Prostate gland (tissue), 2 donors: ENCODE measurements around the gene MYO9A.

Experiments
- CTCF ChIP-seq, 4 experiments: fragments of 200-600 bp in 2 of 4; fragments of 450-650 bp in 2 of 4; sonication (generic) in 2 of 4; IDR thresholded peaks; 1 replicate in 3 of 4; 2 replicates in 1 of 4; pipeline ENCODE4 v1.5.1; 2016 to 2019; ENCODE audit warnings: antibody characterized with exemption in 4 of 4, mild to moderate bottlenecking in 2 of 4, moderate library complexity in 2 of 4
- POLR2A ChIP-seq: fragments of 450-650 bp; IDR thresholded peaks from one replicate; pipeline ENCODE4 v1.6.1; 2016; ENCODE audit warnings: antibody characterized with exemption, mild to moderate bottlenecking

GRCh38 chr15:72065801-72066200 lies 52.1 kb downstream of the MYO9A start:
- TF ChIP-seq CTCF (IDR thresholded peaks at IDR 0.05) (no peak), POLR2A (no peak)
